Dermis lymphatic vessel endothelial cell (primary cell): ENCODE data around the gene DLX3. TPM values are rescaled to one million over a fixed set of nuclear protein-coding genes. Genes with fewer than 3 reads are reported as not detected.

ENCODE experiments used
- total RNA-seq: library from RNA; depleted of rRNA; stranded (reverse); fragments of >200 nt; gene quantifications from 2 replicates; pipeline ENCODE4 v1.2.1, GENCODE V29; 2014

The DLX3 gene
- not detected in 2 replicates for total RNA-seq

DNA sequence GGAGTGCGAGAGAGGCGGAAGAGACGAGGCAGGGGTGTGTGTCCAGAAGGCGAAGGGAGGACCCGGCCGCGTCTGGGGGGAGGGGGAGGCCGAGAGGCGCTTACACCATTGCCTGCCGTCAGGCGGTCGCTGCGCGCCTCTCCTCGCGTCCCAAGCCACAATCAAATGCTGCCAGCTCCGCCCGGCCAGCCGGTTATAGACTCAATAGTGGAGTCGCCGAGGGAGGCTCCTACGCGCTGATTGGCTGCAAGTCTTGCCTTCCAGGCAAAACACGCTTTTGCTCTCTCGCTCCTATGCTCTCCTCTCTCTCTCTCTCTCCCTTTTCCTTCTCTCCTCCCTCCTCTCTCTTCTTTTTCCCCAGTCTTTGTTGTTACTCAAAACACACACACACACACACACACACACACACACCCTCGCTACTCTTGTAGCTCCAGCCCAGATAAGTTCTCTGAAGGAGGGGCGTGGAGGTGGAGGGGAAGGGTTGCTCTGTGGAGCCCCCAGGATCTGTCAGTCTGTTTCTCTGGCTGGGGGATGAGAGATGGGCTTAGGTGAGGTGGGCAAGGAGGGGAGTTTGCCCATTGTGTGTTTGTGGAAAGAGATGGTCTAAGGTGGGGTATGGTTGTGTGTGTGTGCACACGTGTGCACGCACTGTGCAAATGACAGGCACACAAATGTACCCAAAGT, at the start of gene DLX3:
TSS of gene DLX3 (minus strand) at position 170 of the 684 bp plus-strand sequence. CDS start 226 bp downstream, outside the sequence.

DNA sequence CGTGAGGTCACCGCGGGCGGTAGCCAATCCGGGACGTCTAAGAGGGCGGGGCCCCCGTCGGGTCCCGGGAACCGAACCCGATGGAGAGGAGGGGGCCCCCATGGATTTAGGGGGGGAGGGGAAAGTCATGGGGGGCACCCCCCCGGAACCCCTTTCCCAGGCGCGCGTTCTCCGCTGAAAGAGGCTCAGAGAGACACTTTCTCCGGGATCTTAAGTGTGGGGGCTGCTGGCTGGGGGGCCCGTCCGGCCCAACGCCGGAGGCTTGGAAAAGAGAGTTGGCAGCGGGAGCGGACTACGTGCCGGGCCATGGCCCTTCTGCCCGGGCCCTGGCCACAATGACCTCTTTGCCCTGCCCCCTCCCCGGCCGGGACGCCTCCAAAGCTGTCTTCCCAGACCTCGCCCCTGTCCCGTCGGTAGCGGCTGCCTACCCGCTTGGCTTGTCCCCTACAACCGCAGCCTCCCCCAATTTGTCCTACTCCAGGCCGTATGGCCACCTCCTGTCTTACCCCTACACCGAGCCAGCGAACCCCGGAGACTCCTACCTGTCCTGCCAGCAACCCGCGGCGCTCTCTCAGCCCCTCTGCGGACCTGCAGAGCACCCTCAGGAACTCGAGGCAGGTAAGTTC, 25.8 kb downstream of the DLX3 start, which contains the start of gene DLX4:
TSS of gene DLX4 (plus strand) at position 57 of the 626 bp plus-strand sequence. CDS start at position 336, 279 bp downstream.

Other genes with a start within 250 kb of the DLX3 start
- 5.1 and 9.8 TPM in 2 replicates for gene FAM117A, start 231.1 kb downstream of the DLX3 start, total RNA-seq
- gene KAT7, start 206.5 kb downstream of the DLX3 start, total RNA-seq, result 49.8 and 62.0 TPM in 2 replicates
- not detected in 2 replicates for gene TAC4, start 147.2 kb downstream of the DLX3 start, total RNA-seq
- gene DLX4, start 26.0 kb downstream of the DLX3 start, total RNA-seq, result not detected in 2 replicates
- 52.9 and 120 TPM in 2 replicates for gene ITGA3, start 60.9 kb upstream of the DLX3 start, total RNA-seq
- 13.1 and 23.5 TPM in 2 replicates for gene PDK2, start 100.1 kb upstream of the DLX3 start, total RNA-seq
- 3.0 and 4.0 TPM in 2 replicates for gene SAMD14, start 134.9 kb upstream of the DLX3 start, total RNA-seq
- gene PPP1R9B, start 155.5 kb upstream of the DLX3 start, total RNA-seq, result 23.8 and 31.5 TPM in 2 replicates
- gene SGCA, start 170.8 kb upstream of the DLX3 start, total RNA-seq, result not detected in 2 replicates
- 8.3 and 49.2 TPM in 2 replicates for gene COL1A1, start 206.4 kb upstream of the DLX3 start, total RNA-seq